HUES48 (cell line): Measurements from ENCODE around the gene AOC1.

ENCODE experiments used
- H3K27ac ChIP-seq: one replicate; pipeline ENCODE4 v1.7.0; 2013; ENCODE audit warnings: low read depth, low read length, inconsistent platforms
- H3K27me3 ChIP-seq: 2 replicates; pipeline ENCODE4 v1.6.1; 2013; ENCODE audit warnings: mild to moderate bottlenecking, low read length; ENCODE audit not compliant: control insufficient read depth, insufficient read depth
- H3K36me3 ChIP-seq: 2 replicates; pipeline ENCODE4 v1.6.1; 2013; ENCODE audit warnings: low read length; ENCODE audit not compliant: control insufficient read depth, insufficient read depth
- H3K4me1 ChIP-seq: 2 replicates; pipeline ENCODE4 v1.6.1; 2013; ENCODE audit warnings: mild to moderate bottlenecking, low read length; ENCODE audit not compliant: control insufficient read depth, insufficient read depth
- H3K4me3 ChIP-seq: 2 replicates; pipeline ENCODE4 v1.5.1; 2013; ENCODE audit warnings: mild to moderate bottlenecking, low read depth, low read length
- H3K9ac ChIP-seq: 2 replicates; pipeline ENCODE4 v1.6.1; 2013; ENCODE audit warnings: mild to moderate bottlenecking, low read depth, low read length, moderate library complexity
- H3K9me3 ChIP-seq: 2 replicates; pipeline ENCODE4 v1.6.1; 2013; ENCODE audit warnings: low read length; ENCODE audit not compliant: control insufficient read depth, insufficient read depth

AOC1 gene

GRCh38 chr7:150835019-150835418 lies 17.3 kb upstream of the AOC1 start:
- Histone ChIP-seq H3K9me3 (no peaks in the 10 kb centered on the region), H3K36me3 (no peaks in the 10 kb centered on the region), H3K4me1 (no peaks in the 10 kb centered on the region), H3K27ac (no peak overlapping the region), H3K27me3 (no peaks in the 10 kb centered on the region), H3K4me3 (no peak overlapping the region), H3K9ac (no peak overlapping the region)

- H3K9me3 ChIP-seq, result no peaks in the 10 kb centered on the region
- H3K9ac ChIP-seq, result no peak overlapping the region
- H3K4me1 ChIP-seq, result no peaks in the 10 kb centered on the region
- H3K4me3 ChIP-seq, result no peak overlapping the region
- H3K36me3 ChIP-seq, result no peaks in the 10 kb centered on the region
- H3K27me3 ChIP-seq, result no peaks in the 10 kb centered on the region
- no peak overlapping the region for H3K27ac ChIP-seq
Measured at GRCh38 chr7:150835702-150836280, 16.5 kb upstream of the AOC1 start.

GRCh38 chr7:150838965-150839650 lies 13.2 kb upstream of the AOC1 start:
- no peaks in the 10 kb centered on the region for H3K27me3 ChIP-seq
- no peaks in the 10 kb centered on the region for H3K9me3 ChIP-seq
- H3K4me3 ChIP-seq, result no peak overlapping the region
- H3K9ac ChIP-seq, result no peak overlapping the region
- H3K4me1 ChIP-seq, result no peaks in the 10 kb centered on the region
- no peak overlapping the region for H3K27ac ChIP-seq
- no peaks in the 10 kb centered on the region for H3K36me3 ChIP-seq

GRCh38 chr7:150842018-150842417 lies 10.3 kb upstream of the AOC1 start:
- H3K27ac ChIP-seq, result no peak overlapping the region
- no peak overlapping the region for H3K4me3 ChIP-seq
- H3K9me3 ChIP-seq, result no peaks in the 10 kb centered on the region
- no peaks in the 10 kb centered on the region for H3K27me3 ChIP-seq
- no peaks in the 10 kb centered on the region for H3K36me3 ChIP-seq
- H3K9ac ChIP-seq, result no peak overlapping the region
- no peaks in the 10 kb centered on the region for H3K4me1 ChIP-seq

GRCh38 chr7:150842716-150843115 lies 9.6 kb upstream of the AOC1 start:
- no peak overlapping the region for H3K4me3 ChIP-seq
- no peaks in the 10 kb centered on the region for H3K36me3 ChIP-seq
- H3K27me3 ChIP-seq, result no peaks in the 10 kb centered on the region
- no peak overlapping the region for H3K27ac ChIP-seq
- no peaks in the 10 kb centered on the region for H3K9me3 ChIP-seq
- H3K4me1 ChIP-seq, result no peaks in the 10 kb centered on the region
- H3K9ac ChIP-seq, result no peak overlapping the region

- Histone ChIP-seq H3K27ac (no peak overlapping the region), H3K27me3 (no peaks in the 10 kb centered on the region), H3K4me3 (no peak overlapping the region), H3K4me1 (no peaks in the 10 kb centered on the region), H3K36me3 (no peaks in the 10 kb centered on the region), H3K9ac (no peak overlapping the region), H3K9me3 (no peaks in the 10 kb centered on the region)
Measured at GRCh38 chr7:150845421-150845861, 6.9 kb upstream of the AOC1 start.

GRCh38 chr7:150846291-150847115 lies 5.8 kb upstream of the AOC1 start:
- H3K36me3 ChIP-seq, result no peaks in the 10 kb centered on the region
- no peaks in the 10 kb centered on the region for H3K27me3 ChIP-seq
- no peaks in the 10 kb centered on the region for H3K9me3 ChIP-seq
- H3K4me3 ChIP-seq, result no peak overlapping the region
- no peaks in the 10 kb centered on the region for H3K4me1 ChIP-seq
- no peak overlapping the region for H3K27ac ChIP-seq
- no peak overlapping the region for H3K9ac ChIP-seq

- Histone ChIP-seq H3K4me3 (no peak overlapping the region), H3K4me1 (no peaks in the 10 kb centered on the region; the same call in 1 of the 2 replicates), H3K9me3 (no peaks in the 10 kb centered on the region), H3K36me3 (no peaks in the 10 kb centered on the region), H3K27ac (no peak overlapping the region), H3K9ac (no peak overlapping the region), H3K27me3 (0 out of 2 replicates have a peak, but pooled peaks cover 2% of the 10 kb centered on the region)
Measured at GRCh38 chr7:150847536-150847935, 4.8 kb upstream of the AOC1 start.

- Histone ChIP-seq H3K27ac (no peak overlapping the region), H3K27me3 (0 out of 2 replicates have a peak, but pooled peaks cover 2% of the 10 kb centered on the region), H3K9me3 (no peaks in the 10 kb centered on the region), H3K4me3 (no peak overlapping the region), H3K36me3 (no peaks in the 10 kb centered on the region), H3K9ac (no peak overlapping the region), H3K4me1 (no peaks in the 10 kb centered on the region; the same call in 1 of the 2 replicates)
Measured at GRCh38 chr7:150848111-150848510, 4.2 kb upstream of the AOC1 start.

- Histone ChIP-seq H3K27me3 (0 out of 2 replicates have a peak, but pooled peaks cover 2% of the 10 kb centered on the region), H3K27ac (no peak overlapping the region), H3K9me3 (no peaks in the 10 kb centered on the region)
Measured at GRCh38 chr7:150848561-150849115, 3.7 kb upstream of the AOC1 start.

More at GRCh38 chr7:150848561-150849115, 3.7 kb upstream of the AOC1 start:
- H3K9ac ChIP-seq, result no peak overlapping the region
- no peak overlapping the region for H3K4me3 ChIP-seq
- no peaks in the 10 kb centered on the region; the same call in 1 of the 2 replicates for H3K4me1 ChIP-seq
- H3K36me3 ChIP-seq, result no peaks in the 10 kb centered on the region
